Neural progenitor cell (in vitro differentiated cells): Measurements from ENCODE around the gene SGTB. TPM values are rescaled to one million over a fixed set of nuclear protein-coding genes. Genes with fewer than 3 reads are reported as not detected.

Experiments used
- DNase-seq: peaks from one replicate; pipeline ENCODE4 v3.0.0-alpha.2; 2016; ENCODE audit warnings: low spot score
- H2AFZ ChIP-seq: fragments of 200-600 bp; sonication (generic); replicated peaks from 2 replicates; pipeline ENCODE4 v1.6.1; 2016; ENCODE audit warnings: antibody characterized with exemption
- H3F3A ChIP-seq: fragments of 200-600 bp; sonication (generic); 2 replicates; pipeline ENCODE4 v1.6.1; 2016; ENCODE audit warnings: antibody characterized with exemption, low read depth
- H3K27ac ChIP-seq: fragments of 200-600 bp; sonication (generic); 2 replicates; pipeline ENCODE4 v1.5.1; 2016; ENCODE audit warnings: mild to moderate bottlenecking
- H3K27me3 ChIP-seq: fragments of 200-600 bp; sonication (generic); 2 replicates; pipeline ENCODE4 v1.6.1; 2016; ENCODE audit warnings: mild to moderate bottlenecking, moderate library complexity
- H3K36me3 ChIP-seq: fragments of 200-600 bp; sonication (generic); 2 replicates; pipeline ENCODE4 v1.5.1; 2016
- H3K4me1 ChIP-seq: fragments of 200-600 bp; sonication (generic); 2 replicates; pipeline ENCODE4 v1.6.1; 2016; ENCODE audit warnings: mixed run types
- H3K4me2 ChIP-seq: fragments of 200-600 bp; sonication (generic); 2 replicates; pipeline ENCODE4 v1.6.1; 2016
- H3K4me3 ChIP-seq: fragments of 200-600 bp; sonication (generic); 2 replicates; pipeline ENCODE4 v1.5.1; 2016
- H3K79me2 ChIP-seq: fragments of 200-600 bp; sonication (generic); 2 replicates; pipeline ENCODE4 v1.6.1; 2016; ENCODE audit warnings: low read depth
- H3K9ac ChIP-seq: fragments of 200-600 bp; sonication (generic); 2 replicates; pipeline ENCODE4 v1.6.1; 2016
- H3K9me3 ChIP-seq: fragments of 200-600 bp; sonication (generic); 2 replicates; pipeline ENCODE4 v1.5.1; 2016; ENCODE audit warnings: low read depth
- H4K20me1 ChIP-seq: fragments of 200-600 bp; sonication (generic); 2 replicates; pipeline ENCODE4 v1.6.1; 2016; ENCODE audit warnings: low read depth
- H3K27ac Mint-ChIP-seq: 3 replicates; pipeline ENCODE4 v1.8.0; 2021; ENCODE audit warnings: mixed read lengths
- H3K27me3 Mint-ChIP-seq: 2 replicates; pipeline ENCODE4 v1.8.0; 2022; ENCODE audit warnings: low read depth, mild to moderate bottlenecking, inconsistent platforms, moderate library complexity, mixed read lengths; ENCODE audit not compliant: insufficient read depth
- H3K36me3 Mint-ChIP-seq: 3 replicates; pipeline ENCODE4 v1.8.0; 2021; ENCODE audit warnings: mixed read lengths
- H3K4me1 Mint-ChIP-seq: 3 replicates; pipeline ENCODE4 v1.8.0; 2021; ENCODE audit warnings: mixed read lengths
- H3K4me3 Mint-ChIP-seq: 3 replicates; pipeline ENCODE4 v1.8.0; 2021; ENCODE audit warnings: mild to moderate bottlenecking, moderate library complexity, mixed read lengths
- H3K9me3 Mint-ChIP-seq: 3 replicates; pipeline ENCODE4 v1.8.0; 2020; ENCODE audit warnings: mixed read lengths
- CTCF ChIP-seq: fragments of 200-600 bp; sonication (generic); IDR thresholded peaks from 2 replicates; pipeline ENCODE4 v1.5.1; 2017; ENCODE audit warnings: antibody characterized with exemption, mild to moderate bottlenecking
- EZH2 ChIP-seq: fragments of 200-600 bp; sonication (generic); IDR thresholded peaks from 2 replicates; pipeline ENCODE4 v1.6.1; 2017; ENCODE audit warnings: antibody characterized with exemption, mild to moderate bottlenecking, moderate library complexity
- EZH2phosphoT487 ChIP-seq: fragments of 200-600 bp; sonication (generic); IDR thresholded peaks from 2 replicates; pipeline ENCODE4 v1.6.1; 2017; ENCODE audit warnings: antibody characterized with exemption
- total RNA-seq: library from RNA; depleted of rRNA; stranded (reverse); fragments of >200 nt; gene quantifications from 2 replicates; pipeline ENCODE4 v1.2.3, GENCODE V29; 2015; ENCODE audit warnings: low replicate concordance

The SGTB gene
- total RNA-seq, 1 donor from 2014 or later = 6.8 TPM

- Histone ChIP-seq H3K4me2 (no peak overlapping the region), H3K4me3 (no peak overlapping the region), H3K79me2 (peaks cover 98% of the 10 kb centered on the region), H3K27ac (no peak overlapping the region), H3F3A (no peaks in the 10 kb centered on the region), H3K9ac (no peak overlapping the region), H2AFZ (no peak overlapping the region), H3K4me1 (no peaks in the 10 kb centered on the region), H4K20me1 (peaks cover 25% of the 10 kb centered on the region), H3K36me3 (no peaks in the 10 kb centered on the region), H3K27me3 (no peaks in the 10 kb centered on the region), H3K9me3 (no peaks in the 10 kb centered on the region)
- Mint-ChIP-seq H3K36me3 (peaks cover 11% of the 10 kb centered on the region), H3K4me3 (no peak overlapping the region), H3K27me3 (no peaks in the 10 kb centered on the region), H3K27ac (no peak overlapping the region), H3K4me1 (no peaks in the 10 kb centered on the region), H3K9me3 (peaks cover 10% of the 10 kb centered on the region)
- TF ChIP-seq EZH2 = no peak
- TF ChIP-seq EZH2phosphoT487 = no peak
- TF ChIP-seq CTCF = no peak
- no peak for DNase-seq
Observed at GRCh38 chr5:65750938-65751337, 29.0 kb upstream of the SGTB start.

- no peaks in the 10 kb centered on the region for H3K27me3 ChIP-seq
- H3K27ac ChIP-seq = no peak overlapping the region
- peaks cover 22% of the 10 kb centered on the region for H4K20me1 ChIP-seq
- no peaks in the 10 kb centered on the region for H3K9me3 ChIP-seq
- Mint-ChIP-seq H3K4me1 (no peaks in the 10 kb centered on the region), H3K27me3 (no peaks in the 10 kb centered on the region), H3K9me3 (peaks cover 10% of the 10 kb centered on the region), H3K36me3 (peaks cover 12% of the 10 kb centered on the region), H3K27ac (no peak overlapping the region), H3K4me3 (no peak overlapping the region)
- H3K4me1 ChIP-seq = no peaks in the 10 kb centered on the region
- H3K9ac ChIP-seq = no peak overlapping the region
- H3K36me3 ChIP-seq = no peaks in the 10 kb centered on the region
- no peak for DNase-seq
- no peak overlapping the region for H3K4me2 ChIP-seq
- peaks cover 98% of the 10 kb centered on the region for H3K79me2 ChIP-seq
- H2AFZ ChIP-seq = no peak overlapping the region
- TF ChIP-seq EZH2phosphoT487 (no peak), EZH2 (no peak), CTCF (no peak)
- H3F3A ChIP-seq = no peaks in the 10 kb centered on the region
- H3K4me3 ChIP-seq = no peak overlapping the region
Observed at GRCh38 chr5:65749956-65750355, 28.0 kb upstream of the SGTB start.

GRCh38 chr5:65749221-65749844 lies 27.4 kb upstream of the SGTB start:
- Histone ChIP-seq H3K4me1 (no peaks in the 10 kb centered on the region), H3K9me3 (no peaks in the 10 kb centered on the region), H3K27ac (no peak overlapping the region), H3F3A (no peaks in the 10 kb centered on the region), H4K20me1 (peaks cover 16% of the 10 kb centered on the region), H3K36me3 (no peaks in the 10 kb centered on the region), H3K27me3 (no peaks in the 10 kb centered on the region), H3K4me2 (no peak overlapping the region), H3K9ac (no peak overlapping the region), H3K79me2 (peaks cover 98% of the 10 kb centered on the region), H3K4me3 (no peak overlapping the region), H2AFZ (no peak overlapping the region)
- TF ChIP-seq EZH2 = no peak
- no peak for TF ChIP-seq EZH2phosphoT487
- TF ChIP-seq CTCF = no peak
- Mint-ChIP-seq H3K4me1 (no peaks in the 10 kb centered on the region), H3K27ac (peak overlapping the region; percentile 3), H3K9me3 (peaks cover 10% of the 10 kb centered on the region), H3K36me3 (peaks cover 12% of the 10 kb centered on the region), H3K4me3 (no peak overlapping the region), H3K27me3 (no peaks in the 10 kb centered on the region)
- no peak for DNase-seq
